ENCODE data around the gene CTTN. TPM values are rescaled to one million over a fixed set of nuclear protein-coding genes. Genes with fewer than 3 reads are reported as not detected.

Gene CTTN
- total RNA-seq, 1 experiment from 2014 or later: 224 TPM

DNA sequence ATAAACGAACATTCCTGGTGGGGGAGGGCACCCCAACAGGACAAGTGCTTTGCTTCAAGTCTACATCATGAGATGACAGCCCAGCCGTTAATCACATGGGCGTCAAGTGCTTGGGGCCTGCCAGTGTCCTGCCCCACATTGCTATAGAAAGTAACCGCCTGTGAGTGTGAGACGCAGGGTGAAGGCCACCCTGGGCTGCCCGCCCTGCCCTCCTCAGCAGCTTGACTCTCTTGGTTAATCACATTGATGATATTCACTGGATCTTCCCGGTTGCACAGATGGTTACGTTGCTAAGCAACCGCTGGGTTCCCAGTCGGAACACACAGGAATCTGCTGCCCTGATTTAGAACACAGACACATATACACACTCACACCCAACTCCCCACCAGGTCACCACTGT lies 79.3 kb downstream of the CTTN start:
- peaks cover 4% of the 10 kb centered on the region for H4K20me1 ChIP-seq (ENCODE audit: control insufficient read depth, insufficient read depth, insufficient read length)
- no peak overlapping the region for H2BK15ac ChIP-seq (ENCODE audit: low read depth, low read length)
- Mint-ChIP-seq H3K4me3 (no peak overlapping the region), H3K27me3 (ENCODE audit: low read depth) (no peaks in the 10 kb centered on the region; the same call in 1 of the 2 replicates), H3K4me1 (no peaks in the 10 kb centered on the region), H3K27ac (no peak overlapping the region), H3K36me3 (ENCODE audit: insufficient read depth in 1 of 3, low read depth in 3 of 3) (peaks cover 0 to 7% (median 4%) of the 10 kb centered on the region in 3 experiments; a peak in 5 of 7 replicates), H3K9me3 (no peaks in the 10 kb centered on the region)
- no peak overlapping the region for H2BK120ac ChIP-seq (ENCODE audit: low read depth, low read length, poor library complexity, severe bottlenecking)
- no peak overlapping the region for H2BK12ac ChIP-seq (ENCODE audit: insufficient read length, low read depth, low read length)
- H3K9ac ChIP-seq (ENCODE audit: extremely low read depth, insufficient read length, low read length): no peak overlapping the region
- H3K18ac ChIP-seq (ENCODE audit: insufficient read length, low read depth, low read length): no peak overlapping the region
- no peaks in the 10 kb centered on the region for H3K9me3 ChIP-seq (ENCODE audit: control insufficient read depth, low read depth, low read length)
- DNase-seq: no peak
- H3K23me2 ChIP-seq (ENCODE audit: insufficient read length, low read depth, low read length, poor library complexity, severe bottlenecking): no peaks in the 10 kb centered on the region
- no peaks in the 10 kb centered on the region for H3K79me1 ChIP-seq (ENCODE audit: insufficient read depth, low read depth, low read length, poor library complexity, severe bottlenecking)
- H3K27me3 ChIP-seq (ENCODE audit: insufficient read depth, low read length): no peaks in the 10 kb centered on the region
- no peak overlapping the region for H3K4me2 ChIP-seq (ENCODE audit: insufficient read depth, insufficient read length, low read length)
- TF ChIP-seq CTCF (conservative IDR thresholded peaks at IDR 0.05): no peak
- H4K91ac ChIP-seq (ENCODE audit: insufficient read length, low read depth, low read length): no peak overlapping the region
- no peak overlapping the region for H3K14ac ChIP-seq (ENCODE audit: insufficient read depth, low read length)
- no peak overlapping the region for H4K8ac ChIP-seq (replicated peaks; ENCODE audit: insufficient read length, low read depth, low read length)
- no peak overlapping the region for H3K23ac ChIP-seq (ENCODE audit: insufficient read length, low read depth, low read length)
- no peak overlapping the region for H3K27ac ChIP-seq (ENCODE audit: insufficient read length, low read depth, low read length)
- H3K4me1 ChIP-seq (ENCODE audit: insufficient read depth, low read length): no peaks in the 10 kb centered on the region
- H2AK5ac ChIP-seq (ENCODE audit: insufficient read length, low read length): no peak overlapping the region
- H3K79me2 ChIP-seq (ENCODE audit: insufficient read depth, low read length): no peaks in the 10 kb centered on the region
- no peak overlapping the region for H3K4ac ChIP-seq (ENCODE audit: low read depth, low read length)
- H2BK20ac ChIP-seq (ENCODE audit: low read depth, low read length, poor library complexity, severe bottlenecking): no peak overlapping the region
- WGBS (ENCODE audit: extremely low coverage, insufficient read length, low lambda C conversion rate): no CpG with 5 or more reads among the region's 10 CpGs
- no peak overlapping the region for H2AFZ ChIP-seq (ENCODE audit: low read length)
- H4K5ac ChIP-seq (ENCODE audit: insufficient read length, low read depth, low read length): no peak overlapping the region
- H3K56ac ChIP-seq (ENCODE audit: insufficient read length, low read depth, low read length): no peak overlapping the region
- H3T11ph ChIP-seq (ENCODE audit: low read length): no peak overlapping the region
- H2BK5ac ChIP-seq (ENCODE audit: insufficient read length, low read length): no peak overlapping the region

Data from H9 (cell line).